ENCODE data around the gene POU1F1. TPM values are rescaled to one million over a fixed set of nuclear protein-coding genes. Genes with fewer than 3 reads are reported as not detected.

The POU1F1 gene
- total and polyA plus RNA-seq, 2 of the 8 experiments (the other 6 are each of a cell fraction or from before 2014, with no cell fraction given) = not detected

DNA sequence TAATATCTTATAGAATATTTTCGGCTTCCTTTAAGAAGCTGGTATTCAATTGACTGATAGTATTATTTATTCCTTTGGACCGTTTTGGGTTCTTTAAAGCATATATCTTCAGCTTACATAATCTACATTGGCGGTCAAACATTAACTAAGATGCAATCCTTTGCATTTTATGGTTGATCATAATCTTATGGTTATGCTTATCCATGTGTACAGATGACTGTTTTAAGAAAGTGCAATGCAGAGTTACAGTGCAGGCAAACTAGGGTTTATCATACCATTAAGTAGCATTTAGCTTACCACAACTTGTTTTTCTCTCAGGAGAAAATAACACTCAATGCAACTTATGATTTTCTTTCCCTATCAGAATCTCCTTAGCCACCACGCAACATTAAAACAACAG is 41.4 kb upstream of the POU1F1 start (continued):
- TF ChIP-seq, protein P1, sequence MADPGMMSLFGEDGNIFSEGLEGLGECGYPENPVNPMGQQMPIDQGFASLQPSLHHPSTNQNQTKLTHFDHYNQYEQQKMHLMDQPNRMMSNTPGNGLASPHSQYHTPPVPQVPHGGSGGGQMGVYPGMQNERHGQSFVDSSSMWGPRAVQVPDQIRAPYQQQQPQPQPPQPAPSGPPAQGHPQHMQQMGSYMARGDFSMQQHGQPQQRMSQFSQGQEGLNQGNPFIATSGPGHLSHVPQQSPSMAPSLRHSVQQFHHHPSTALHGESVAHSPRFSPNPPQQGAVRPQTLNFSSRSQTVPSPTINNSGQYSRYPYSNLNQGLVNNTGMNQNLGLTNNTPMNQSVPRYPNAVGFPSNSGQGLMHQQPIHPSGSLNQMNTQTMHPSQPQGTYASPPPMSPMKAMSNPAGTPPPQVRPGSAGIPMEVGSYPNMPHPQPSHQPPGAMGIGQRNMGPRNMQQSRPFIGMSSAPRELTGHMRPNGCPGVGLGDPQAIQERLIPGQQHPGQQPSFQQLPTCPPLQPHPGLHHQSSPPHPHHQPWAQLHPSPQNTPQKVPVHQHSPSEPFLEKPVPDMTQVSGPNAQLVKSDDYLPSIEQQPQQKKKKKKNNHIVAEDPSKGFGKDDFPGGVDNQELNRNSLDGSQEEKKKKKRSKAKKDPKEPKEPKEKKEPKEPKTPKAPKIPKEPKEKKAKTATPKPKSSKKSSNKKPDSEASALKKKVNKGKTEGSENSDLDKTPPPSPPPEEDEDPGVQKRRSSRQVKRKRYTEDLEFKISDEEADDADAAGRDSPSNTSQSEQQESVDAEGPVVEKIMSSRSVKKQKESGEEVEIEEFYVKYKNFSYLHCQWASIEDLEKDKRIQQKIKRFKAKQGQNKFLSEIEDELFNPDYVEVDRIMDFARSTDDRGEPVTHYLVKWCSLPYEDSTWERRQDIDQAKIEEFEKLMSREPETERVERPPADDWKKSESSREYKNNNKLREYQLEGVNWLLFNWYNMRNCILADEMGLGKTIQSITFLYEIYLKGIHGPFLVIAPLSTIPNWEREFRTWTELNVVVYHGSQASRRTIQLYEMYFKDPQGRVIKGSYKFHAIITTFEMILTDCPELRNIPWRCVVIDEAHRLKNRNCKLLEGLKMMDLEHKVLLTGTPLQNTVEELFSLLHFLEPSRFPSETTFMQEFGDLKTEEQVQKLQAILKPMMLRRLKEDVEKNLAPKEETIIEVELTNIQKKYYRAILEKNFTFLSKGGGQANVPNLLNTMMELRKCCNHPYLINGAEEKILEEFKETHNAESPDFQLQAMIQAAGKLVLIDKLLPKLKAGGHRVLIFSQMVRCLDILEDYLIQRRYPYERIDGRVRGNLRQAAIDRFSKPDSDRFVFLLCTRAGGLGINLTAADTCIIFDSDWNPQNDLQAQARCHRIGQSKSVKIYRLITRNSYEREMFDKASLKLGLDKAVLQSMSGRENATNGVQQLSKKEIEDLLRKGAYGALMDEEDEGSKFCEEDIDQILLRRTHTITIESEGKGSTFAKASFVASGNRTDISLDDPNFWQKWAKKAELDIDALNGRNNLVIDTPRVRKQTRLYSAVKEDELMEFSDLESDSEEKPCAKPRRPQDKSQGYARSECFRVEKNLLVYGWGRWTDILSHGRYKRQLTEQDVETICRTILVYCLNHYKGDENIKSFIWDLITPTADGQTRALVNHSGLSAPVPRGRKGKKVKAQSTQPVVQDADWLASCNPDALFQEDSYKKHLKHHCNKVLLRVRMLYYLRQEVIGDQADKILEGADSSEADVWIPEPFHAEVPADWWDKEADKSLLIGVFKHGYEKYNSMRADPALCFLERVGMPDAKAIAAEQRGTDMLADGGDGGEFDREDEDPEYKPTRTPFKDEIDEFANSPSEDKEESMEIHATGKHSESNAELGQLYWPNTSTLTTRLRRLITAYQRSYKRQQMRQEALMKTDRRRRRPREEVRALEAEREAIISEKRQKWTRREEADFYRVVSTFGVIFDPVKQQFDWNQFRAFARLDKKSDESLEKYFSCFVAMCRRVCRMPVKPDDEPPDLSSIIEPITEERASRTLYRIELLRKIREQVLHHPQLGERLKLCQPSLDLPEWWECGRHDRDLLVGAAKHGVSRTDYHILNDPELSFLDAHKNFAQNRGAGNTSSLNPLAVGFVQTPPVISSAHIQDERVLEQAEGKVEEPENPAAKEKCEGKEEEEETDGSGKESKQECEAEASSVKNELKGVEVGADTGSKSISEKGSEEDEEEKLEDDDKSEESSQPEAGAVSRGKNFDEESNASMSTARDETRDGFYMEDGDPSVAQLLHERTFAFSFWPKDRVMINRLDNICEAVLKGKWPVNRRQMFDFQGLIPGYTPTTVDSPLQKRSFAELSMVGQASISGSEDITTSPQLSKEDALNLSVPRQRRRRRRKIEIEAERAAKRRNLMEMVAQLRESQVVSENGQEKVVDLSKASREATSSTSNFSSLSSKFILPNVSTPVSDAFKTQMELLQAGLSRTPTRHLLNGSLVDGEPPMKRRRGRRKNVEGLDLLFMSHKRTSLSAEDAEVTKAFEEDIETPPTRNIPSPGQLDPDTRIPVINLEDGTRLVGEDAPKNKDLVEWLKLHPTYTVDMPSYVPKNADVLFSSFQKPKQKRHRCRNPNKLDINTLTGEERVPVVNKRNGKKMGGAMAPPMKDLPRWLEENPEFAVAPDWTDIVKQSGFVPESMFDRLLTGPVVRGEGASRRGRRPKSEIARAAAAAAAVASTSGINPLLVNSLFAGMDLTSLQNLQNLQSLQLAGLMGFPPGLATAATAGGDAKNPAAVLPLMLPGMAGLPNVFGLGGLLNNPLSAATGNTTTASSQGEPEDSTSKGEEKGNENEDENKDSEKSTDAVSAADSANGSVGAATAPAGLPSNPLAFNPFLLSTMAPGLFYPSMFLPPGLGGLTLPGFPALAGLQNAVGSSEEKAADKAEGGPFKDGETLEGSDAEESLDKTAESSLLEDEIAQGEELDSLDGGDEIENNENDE (IDR thresholded peaks at IDR 0.05; ENCODE audit: insufficient replicate concordance, low read length) = no peak
- TF ChIP-seq POU5F1 (IDR thresholded peaks at IDR 0.05; ENCODE audit: low read depth, low read length) = no peak
- no peak for TF ChIP-seq CTBP2 (IDR thresholded peaks at IDR 0.05; ENCODE audit: borderline replicate concordance, insufficient read depth, insufficient read length, low read length)
- no peak for TF ChIP-seq PHF8 (conservative IDR thresholded peaks at IDR 0.05; ENCODE audit: low read depth, low read length)
